ENCODE results near the gene LRG1. TPM values are rescaled to one million over a fixed set of nuclear protein-coding genes. Genes with fewer than 3 reads are reported as not detected.

Gene LRG1
- polyA plus RNA-seq, 1 donor (not counting 4 experiments of a cell fraction or from before 2014, with no cell fraction given) = 1.2 TPM

- no peaks in the 10 kb centered on the region for H3K9me3 ChIP-seq (ENCODE audit: control insufficient read depth, low read depth, low read length)
- H3K27ac ChIP-seq (ENCODE audit: control insufficient read depth, insufficient read depth, low read length) = no peak overlapping the region
- no peaks in the 10 kb centered on the region for H3K9me1 ChIP-seq (ENCODE audit: control insufficient read depth, extremely low read depth, insufficient read depth, low read length)
- FAIRE-seq (no peak), DNase-seq (ENCODE audit: low read depth, low spot score) (no peak)
- H3K9ac ChIP-seq (ENCODE audit: control insufficient read depth, extremely low read depth, insufficient read depth, low read length) = no peak overlapping the region
- no peak overlapping the region for H3K4me3 ChIP-seq (ENCODE audit: control insufficient read depth in 2 of 3, extremely low read depth in 1 of 3, insufficient read depth in 2 of 3, low read depth in 1 of 3, low read length in 3 of 3)
- no peak overlapping the region for H3K4me2 ChIP-seq (ENCODE audit: control insufficient read depth, extremely low read depth, insufficient read depth, low read depth, low read length)
- no peaks in the 10 kb centered on the region for H4K20me1 ChIP-seq (ENCODE audit: control insufficient read depth, extremely low read depth, insufficient read depth, low read length)
- H3K79me2 ChIP-seq (ENCODE audit: control insufficient read depth, insufficient read depth, low read length) = no peaks in the 10 kb centered on the region
- no peaks in the 10 kb centered on the region for H3K4me1 ChIP-seq (ENCODE audit: control insufficient read depth, extremely low read depth, insufficient read depth, low read length)
- dilution Hi-C loops (cut with MboI; ENCODE audit: extremely low pct_ligation_motif_present, low sequenced_read_pairs) = no loop called here
- H3K36me3 ChIP-seq (ENCODE audit: control insufficient read depth in 2 of 2, extremely low read depth in 1 of 2, insufficient read depth in 2 of 2, low read length in 2 of 2) = no peaks in the 10 kb centered on the region
- peaks cover 13% of the 10 kb centered on the region for H3K27me3 ChIP-seq (ENCODE audit: control insufficient read depth, extremely low read depth, insufficient read depth, low read length)
- H2AFZ ChIP-seq (ENCODE audit: control insufficient read depth, low read length) = no peak overlapping the region
- TF ChIP-seq CTCF (optimal IDR thresholded peaks at IDR 0.05 in 1 of 3, IDR thresholded peaks at IDR 0.05 in 1 of 3, conservative IDR thresholded peaks at IDR 0.05 in 1 of 3; ENCODE audit: extremely low read depth in 1 of 3, insufficient read depth in 2 of 3, low read length in 3 of 3) = no peak
- TF ChIP-seq EZH2 (IDR thresholded peaks at IDR 0.05; ENCODE audit: low read length) = no peak
Observed at GRCh38 chr19:4525563-4526002, 14.3 kb downstream of the LRG1 start.

- H3K4me3 ChIP-seq (ENCODE audit: control insufficient read depth in 2 of 3, extremely low read depth in 1 of 3, insufficient read depth in 2 of 3, low read depth in 1 of 3, low read length in 3 of 3) = no peak overlapping the region
- TF ChIP-seq CTCF (optimal IDR thresholded peaks at IDR 0.05 in 1 of 3, IDR thresholded peaks at IDR 0.05 in 1 of 3, conservative IDR thresholded peaks at IDR 0.05 in 1 of 3; ENCODE audit: extremely low read depth in 1 of 3, insufficient read depth in 2 of 3, low read length in 3 of 3) (peak; percentile 86 to 90 (median 88)), EZH2 (IDR thresholded peaks at IDR 0.05; ENCODE audit: low read length) (no peak)
- H3K79me2 ChIP-seq (ENCODE audit: control insufficient read depth, insufficient read depth, low read length) = no peaks in the 10 kb centered on the region
- no peaks in the 10 kb centered on the region for H3K9me3 ChIP-seq (ENCODE audit: control insufficient read depth, low read depth, low read length)
- dilution Hi-C loops (cut with MboI; ENCODE audit: extremely low pct_ligation_motif_present, low sequenced_read_pairs) = no loop called here
- no peaks in the 10 kb centered on the region for H4K20me1 ChIP-seq (ENCODE audit: control insufficient read depth, extremely low read depth, insufficient read depth, low read length)
- no peaks in the 10 kb centered on the region for H3K36me3 ChIP-seq (ENCODE audit: control insufficient read depth in 2 of 2, extremely low read depth in 1 of 2, insufficient read depth in 2 of 2, low read length in 2 of 2)
- H3K9ac ChIP-seq (ENCODE audit: control insufficient read depth, extremely low read depth, insufficient read depth, low read length) = no peak overlapping the region
- no peak overlapping the region for H3K4me2 ChIP-seq (ENCODE audit: control insufficient read depth, extremely low read depth, insufficient read depth, low read depth, low read length)
- H3K9me1 ChIP-seq (ENCODE audit: control insufficient read depth, extremely low read depth, insufficient read depth, low read length) = no peaks in the 10 kb centered on the region
- no peak overlapping the region for H3K27ac ChIP-seq (ENCODE audit: control insufficient read depth, insufficient read depth, low read length)
- no peak overlapping the region for H2AFZ ChIP-seq (ENCODE audit: control insufficient read depth, low read length)
- peaks cover 9% of the 10 kb centered on the region for H3K27me3 ChIP-seq (ENCODE audit: control insufficient read depth, extremely low read depth, insufficient read depth, low read length)
- FAIRE-seq (peak; percentile 34), DNase-seq (ENCODE audit: low read depth, low spot score) (no peak)
- H3K4me1 ChIP-seq (ENCODE audit: control insufficient read depth, extremely low read depth, insufficient read depth, low read length) = peaks cover under 1% of the 10 kb centered on the region
Observed at GRCh38 chr19:4524808-4525562, 14.9 kb downstream of the LRG1 start.
